H9 (cell line): ENCODE results near the gene DTX2. TPM values are rescaled to one million over a fixed set of nuclear protein-coding genes. Genes with fewer than 3 reads are reported as not detected.

Experiments used
- DNase-seq: peaks from one replicate; pipeline ENCODE4 v3.0.0-alpha.2; 2017
- H2AFZ ChIP-seq: one replicate; pipeline ENCODE4 v1.6.1; 2013; ENCODE audit warnings: mild to moderate bottlenecking, low read length, control low read depth, moderate library complexity
- H2AK5ac ChIP-seq: 2 replicates; pipeline ENCODE4 v1.6.1; 2013; ENCODE audit warnings: low read length, control low read depth, mixed read lengths; ENCODE audit not compliant: insufficient read length
- H2BK120ac ChIP-seq: one replicate; pipeline ENCODE4 v1.6.1; 2013; ENCODE audit warnings: low read depth, mild to moderate bottlenecking, low read length, control low read depth, inconsistent platforms; ENCODE audit not compliant: poor library complexity, severe bottlenecking
- H2BK12ac ChIP-seq: 2 replicates; pipeline ENCODE4 v1.6.1; 2013; ENCODE audit warnings: low read length, control low read depth, mixed read lengths, low read depth; ENCODE audit not compliant: insufficient read length
- H2BK15ac ChIP-seq: 2 replicates; pipeline ENCODE4 v1.6.1; 2013; ENCODE audit warnings: low read depth, low read length, control low read depth
- H2BK20ac ChIP-seq: one replicate; pipeline ENCODE4 v1.6.1; 2013; ENCODE audit warnings: low read depth, mild to moderate bottlenecking, low read length, control low read depth, inconsistent platforms; ENCODE audit not compliant: poor library complexity, severe bottlenecking
- H2BK5ac ChIP-seq: 2 replicates; pipeline ENCODE4 v1.6.1; 2013; ENCODE audit warnings: low read length, control low read depth, mixed read lengths; ENCODE audit not compliant: insufficient read length
- H3K14ac ChIP-seq: 2 replicates; pipeline ENCODE4 v1.6.1; 2013; ENCODE audit warnings: low read length, control low read depth; ENCODE audit not compliant: insufficient read depth
- H3K18ac ChIP-seq: 2 replicates; pipeline ENCODE4 v1.6.1; 2013; ENCODE audit warnings: low read depth, mild to moderate bottlenecking, mixed read lengths, low read length, control low read depth; ENCODE audit not compliant: insufficient read length
- H3K23ac ChIP-seq: 2 replicates; pipeline ENCODE4 v1.6.1; 2013; ENCODE audit warnings: low read length, control low read depth, mixed read lengths, low read depth; ENCODE audit not compliant: insufficient read length
- H3K23me2 ChIP-seq: 2 replicates; pipeline ENCODE4 v1.6.1; 2013; ENCODE audit warnings: low read depth, mild to moderate bottlenecking, mixed read lengths, low read length, control low read depth; ENCODE audit not compliant: insufficient read length, poor library complexity, severe bottlenecking
- H3K27ac ChIP-seq: 2 replicates; pipeline ENCODE4 v1.5.1; 2013; ENCODE audit warnings: low read length, control low read depth, mixed read lengths, low read depth; ENCODE audit not compliant: insufficient read length
- H3K27me3 ChIP-seq: 2 replicates; pipeline ENCODE4 v1.6.1; 2013; ENCODE audit warnings: low read length, control low read depth, inconsistent platforms; ENCODE audit not compliant: insufficient read depth
- H3K4ac ChIP-seq: 2 replicates; pipeline ENCODE4 v1.6.1; 2013; ENCODE audit warnings: low read depth, mild to moderate bottlenecking, control low read depth, inconsistent platforms, low read length, moderate library complexity
- H3K4me1 ChIP-seq: 2 replicates; pipeline ENCODE4 v1.6.1; 2013; ENCODE audit warnings: low read length, control low read depth, inconsistent platforms; ENCODE audit not compliant: insufficient read depth
- H3K4me2 ChIP-seq: 2 replicates; pipeline ENCODE4 v1.6.1; 2013; ENCODE audit warnings: low read length, control low read depth, mixed read lengths; ENCODE audit not compliant: insufficient read length, insufficient read depth
- H3K56ac ChIP-seq: 2 replicates; pipeline ENCODE4 v1.6.1; 2013; ENCODE audit warnings: low read depth, mild to moderate bottlenecking, mixed read lengths, low read length, control low read depth; ENCODE audit not compliant: insufficient read length
- H3K79me1 ChIP-seq: 2 replicates; pipeline ENCODE4 v1.6.1; 2013; ENCODE audit warnings: low read depth, mild to moderate bottlenecking, moderate library complexity, low read length, control low read depth, inconsistent platforms; ENCODE audit not compliant: insufficient read depth, poor library complexity, severe bottlenecking
- H3K79me2 ChIP-seq: 2 replicates; pipeline ENCODE4 v1.6.1; 2013; ENCODE audit warnings: low read length, control low read depth, inconsistent platforms; ENCODE audit not compliant: insufficient read depth
- H3K9ac ChIP-seq: 2 replicates; pipeline ENCODE4 v1.6.1; 2013; ENCODE audit warnings: low read length, control low read depth, mixed read lengths; ENCODE audit not compliant: insufficient read length; ENCODE audit errors: extremely low read depth
- H3K9me3 ChIP-seq: one replicate; pipeline ENCODE4 v1.6.1; 2013; ENCODE audit warnings: low read depth, low read length, inconsistent platforms; ENCODE audit not compliant: control insufficient read depth
- H3T11ph ChIP-seq: one replicate; pipeline ENCODE4 v1.6.1; 2013; ENCODE audit warnings: mild to moderate bottlenecking, low read length, control low read depth, inconsistent platforms
- H4K20me1 ChIP-seq: one replicate; pipeline ENCODE4 v1.6.1; 2013; ENCODE audit not compliant: control insufficient read depth, insufficient read length, insufficient read depth
- H4K5ac ChIP-seq: 2 replicates; pipeline ENCODE4 v1.6.1; 2013; ENCODE audit warnings: low read depth, mild to moderate bottlenecking, mixed read lengths, low read length, control low read depth; ENCODE audit not compliant: insufficient read length
- H4K8ac ChIP-seq: replicated peaks from 2 replicates; pipeline ENCODE4 v1.6.1; 2013; ENCODE audit warnings: low read length, control low read depth, mixed read lengths, low read depth; ENCODE audit not compliant: insufficient read length
- H4K91ac ChIP-seq: 2 replicates; pipeline ENCODE4 v1.6.1; 2013; ENCODE audit warnings: low read depth, mild to moderate bottlenecking, moderate library complexity, mixed read lengths, low read length, control low read depth; ENCODE audit not compliant: insufficient read length
- H3K27ac Mint-ChIP-seq, 3 experiments: 2 replicates in 2 of 3; 3 replicates in 1 of 3; pipeline ENCODE4 v1.8.0; 2020 to 2021; ENCODE audit warnings: mixed read lengths in 3 of 3, mild to moderate bottlenecking in 1 of 3, moderate library complexity in 1 of 3
- H3K27me3 Mint-ChIP-seq: 2 replicates; pipeline ENCODE4 v1.8.0; 2021; ENCODE audit warnings: low read depth, mild to moderate bottlenecking, moderate library complexity, mixed read lengths
- H3K36me3 Mint-ChIP-seq, 3 experiments: 2 replicates in 2 of 3; 3 replicates in 1 of 3; pipeline ENCODE4 v1.8.0; 2020 to 2021; ENCODE audit warnings: low read depth in 3 of 3, mixed read lengths in 3 of 3; ENCODE audit not compliant: insufficient read depth in 1 of 3
- H3K4me1 Mint-ChIP-seq, 2 experiments: 2 replicates each; pipeline ENCODE4 v1.8.0; 2020; ENCODE audit warnings: mixed read lengths in 2 of 2
- H3K4me3 Mint-ChIP-seq, 2 experiments: 2 replicates in 1 of 2; 3 replicates in 1 of 2; pipeline ENCODE4 v1.8.0; 2020 to 2021; ENCODE audit warnings: mild to moderate bottlenecking in 2 of 2, mixed read lengths in 2 of 2, moderate library complexity in 1 of 2
- H3K9me3 Mint-ChIP-seq, 2 experiments: 2 replicates in 1 of 2; 3 replicates in 1 of 2; pipeline ENCODE4 v1.8.0; 2020; ENCODE audit warnings: mild to moderate bottlenecking in 2 of 2, mixed read lengths in 2 of 2, moderate library complexity in 1 of 2
- WGBS: extraction: QIAGEN DNeasy Blood & Tissue Kit; methylation state at CpG from one replicate; pipeline ENCODE4 v1.1.7; 2013; ENCODE audit warnings: missing lambda C conversion rate, low lambda C conversion rate, mixed read lengths; ENCODE audit not compliant: insufficient read length; ENCODE audit errors: extremely low coverage; 5-methylcytosine and 5-hydroxymethylcytosine counted together
- total RNA-seq: library from RNA; stranded (reverse); gene quantifications from 2 replicates; pipeline ENCODE4 v1.2.1, GENCODE V29; 2021
- TF ChIP-seq, protein P1 (sequence below): fragments of 200-600 bp; sonication (generic); conservative IDR thresholded peaks from 3 replicates; pipeline ENCODE4 v1.8.0; 2021; ENCODE audit warnings: antibody characterized with exemption, mild to moderate bottlenecking

The DTX2 gene
- total RNA-seq, 1 experiment from 2014 or later: 48.8 TPM

DNA sequence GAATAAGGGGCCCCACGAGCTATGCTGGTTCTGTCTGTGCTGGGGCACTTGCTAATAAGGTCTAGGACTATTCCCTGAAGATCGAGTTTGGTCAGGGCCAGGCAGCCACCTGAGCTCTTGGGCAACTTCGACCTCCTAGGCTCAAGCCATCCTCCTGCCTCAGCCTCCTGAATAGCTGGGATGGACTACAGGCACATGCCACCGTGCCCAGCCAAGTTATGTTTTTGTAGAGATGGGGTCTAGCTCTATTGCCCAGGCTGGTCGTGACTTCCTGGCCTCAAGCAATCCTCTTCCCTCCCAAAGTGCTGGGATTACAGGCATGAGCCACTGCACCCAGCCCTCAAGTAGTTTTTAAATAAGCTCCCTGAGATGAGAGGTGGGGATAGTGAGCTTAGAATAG, 33.9 kb upstream of the DTX2 start:
- Mint-ChIP-seq H3K36me3 (no peaks in the 10 kb centered on the region; a peak in 1 of 7 replicates), H3K27me3 (no peaks in the 10 kb centered on the region; the same call in 1 of the 2 replicates), H3K9me3 (no peaks in the 10 kb centered on the region), H3K4me1 (peaks cover 22 to 29% of the 10 kb centered on the region in 2 experiments), H3K27ac (0 out of 7 replicates have a peak overlapping the region, but pooled peaks of 1 of the 3 experiments have one; percentile 59), H3K4me3 (no peak overlapping the region)
- TF ChIP-seq, protein P1, sequence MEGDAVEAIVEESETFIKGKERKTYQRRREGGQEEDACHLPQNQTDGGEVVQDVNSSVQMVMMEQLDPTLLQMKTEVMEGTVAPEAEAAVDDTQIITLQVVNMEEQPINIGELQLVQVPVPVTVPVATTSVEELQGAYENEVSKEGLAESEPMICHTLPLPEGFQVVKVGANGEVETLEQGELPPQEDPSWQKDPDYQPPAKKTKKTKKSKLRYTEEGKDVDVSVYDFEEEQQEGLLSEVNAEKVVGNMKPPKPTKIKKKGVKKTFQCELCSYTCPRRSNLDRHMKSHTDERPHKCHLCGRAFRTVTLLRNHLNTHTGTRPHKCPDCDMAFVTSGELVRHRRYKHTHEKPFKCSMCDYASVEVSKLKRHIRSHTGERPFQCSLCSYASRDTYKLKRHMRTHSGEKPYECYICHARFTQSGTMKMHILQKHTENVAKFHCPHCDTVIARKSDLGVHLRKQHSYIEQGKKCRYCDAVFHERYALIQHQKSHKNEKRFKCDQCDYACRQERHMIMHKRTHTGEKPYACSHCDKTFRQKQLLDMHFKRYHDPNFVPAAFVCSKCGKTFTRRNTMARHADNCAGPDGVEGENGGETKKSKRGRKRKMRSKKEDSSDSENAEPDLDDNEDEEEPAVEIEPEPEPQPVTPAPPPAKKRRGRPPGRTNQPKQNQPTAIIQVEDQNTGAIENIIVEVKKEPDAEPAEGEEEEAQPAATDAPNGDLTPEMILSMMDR: no peak
- no peaks in the 10 kb centered on the region for H3K9me3 ChIP-seq
- DNase-seq: no peak
- H3K18ac ChIP-seq: no peak overlapping the region
- no peak overlapping the region for H2AFZ ChIP-seq
- no peaks in the 10 kb centered on the region for H3K79me2 ChIP-seq
- no peak overlapping the region for H3K14ac ChIP-seq
- H3K27ac ChIP-seq: no peak overlapping the region
- H3K9ac ChIP-seq: no peak overlapping the region
- no peak overlapping the region for H3K56ac ChIP-seq
- peaks cover 5% of the 10 kb centered on the region; the same call in 1 of the 2 replicates for H3K4me1 ChIP-seq
- H3K23me2 ChIP-seq: no peaks in the 10 kb centered on the region
- no peak overlapping the region for H4K5ac ChIP-seq
- no peak overlapping the region for H3K23ac ChIP-seq
- H2BK15ac ChIP-seq: no peak overlapping the region
- no peak overlapping the region for H4K8ac ChIP-seq
- no peak overlapping the region for H2BK20ac ChIP-seq
- no peak overlapping the region for H3T11ph ChIP-seq
- H3K4me2 ChIP-seq: no peak overlapping the region
- no peak overlapping the region for H2AK5ac ChIP-seq
- H4K91ac ChIP-seq: no peak overlapping the region
- no CpG with 5 or more reads among the region's 5 CpGs for WGBS
- no peak overlapping the region for H2BK12ac ChIP-seq
- H3K4ac ChIP-seq: no peak overlapping the region
- H3K27me3 ChIP-seq: no peaks in the 10 kb centered on the region
- no peak overlapping the region for H2BK5ac ChIP-seq
- H3K79me1 ChIP-seq: no peaks in the 10 kb centered on the region
- H4K20me1 ChIP-seq: no peaks in the 10 kb centered on the region
- H2BK120ac ChIP-seq: no peak overlapping the region
